SKM-1 treated with dmso at 0.1 percent for 144 hours (cell line): ENCODE measurements around the gene TEDC2.
"Not testable (repeated sequence)": the region's sequence is repeated elsewhere in the genome, so short reads cannot be mapped to it uniquely, and the experiment has no call there.

ENCODE experiments used
- DNase-seq: peaks from one replicate; lab custom pipeline; 2025; ENCODE audit not compliant: unreplicated experiment; lab: John Stamatoyannopoulos, UW

TEDC2 gene

DNA sequence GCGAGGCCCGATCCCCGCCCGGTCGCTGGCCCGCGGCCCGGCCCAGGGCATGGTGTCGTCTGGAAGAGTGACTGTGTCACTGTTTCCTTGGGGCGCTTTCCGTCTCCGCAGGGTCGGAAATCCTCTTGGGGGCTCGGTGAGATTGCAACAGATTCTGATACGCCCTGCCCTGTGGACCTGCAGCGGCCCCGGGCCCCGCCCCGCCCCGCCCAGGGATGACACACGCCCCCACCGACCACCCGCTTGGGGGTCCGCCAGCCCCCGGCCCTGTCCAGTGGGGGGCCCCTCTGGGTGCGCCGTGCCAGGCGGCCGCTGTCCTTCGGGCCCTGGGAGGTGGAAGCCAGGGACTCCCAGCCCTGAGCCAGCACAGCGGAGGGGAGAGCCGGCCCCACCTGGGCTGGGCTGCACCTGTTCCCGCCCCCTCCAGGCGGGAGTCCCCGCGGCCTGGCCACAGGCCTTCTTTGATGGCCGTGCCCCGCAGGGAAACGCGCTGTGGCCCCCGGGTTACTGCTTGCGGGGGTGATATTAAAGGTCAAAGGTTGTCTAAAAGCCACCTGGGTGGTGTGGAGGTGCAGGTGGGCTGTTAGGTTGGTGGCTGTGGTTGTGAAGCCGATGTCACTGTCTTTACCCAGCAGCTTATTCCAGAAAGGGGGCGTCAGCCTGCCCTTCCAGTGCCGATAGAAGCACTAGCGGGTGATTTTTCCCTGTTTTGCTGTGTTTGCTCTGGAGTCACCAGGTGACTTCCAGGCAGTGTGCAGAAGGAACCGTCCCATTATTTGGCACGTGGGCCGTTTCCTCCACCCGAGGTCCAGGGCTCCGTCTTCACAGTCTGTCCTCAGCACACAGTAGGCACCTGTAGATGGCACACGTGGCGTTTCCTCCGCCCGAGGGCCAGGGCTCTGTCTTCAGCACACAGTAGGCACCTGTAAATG, 15.8 kb downstream of the TEDC2 start:
- no peak for DNase-seq

DNA sequence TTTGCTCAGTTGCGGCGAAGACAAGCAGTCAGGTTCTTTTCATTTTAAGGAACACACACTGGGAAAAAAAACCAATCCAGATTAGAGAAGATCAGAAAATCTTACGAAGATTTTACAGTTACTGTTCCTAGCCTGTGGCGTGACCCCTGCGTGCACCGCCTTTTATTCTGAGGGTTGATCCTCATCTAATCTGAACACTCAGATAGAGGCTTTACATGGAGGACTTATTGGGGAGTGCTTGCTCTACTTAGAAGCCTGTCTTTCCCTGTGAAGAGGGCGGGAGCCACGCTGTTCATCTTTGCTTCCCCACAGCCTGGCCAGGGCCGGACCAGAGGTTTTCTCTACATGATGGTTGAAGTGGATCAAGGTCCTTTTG, 16.4 kb downstream of the TEDC2 start:
- DNase-seq = no peak

DNA sequence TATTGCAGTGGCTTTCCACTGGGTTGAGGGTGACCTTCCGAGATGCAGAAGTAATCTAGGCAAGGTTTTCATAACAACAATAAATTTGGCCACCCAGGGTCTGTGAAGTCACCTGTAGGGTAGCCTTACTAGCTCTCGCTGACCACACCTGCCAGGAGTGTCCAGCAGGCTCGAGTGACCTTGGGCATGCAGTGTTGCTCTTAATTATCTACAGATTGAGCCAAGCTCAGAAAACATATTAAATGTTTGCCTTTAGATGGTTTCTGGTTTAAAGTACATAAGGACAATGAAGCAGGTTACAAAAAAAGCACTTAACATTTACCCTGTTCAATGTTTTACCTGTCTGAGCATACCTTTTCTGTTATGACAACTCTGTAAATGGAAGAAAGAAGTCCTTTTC, 16.8 kb downstream of the TEDC2 start:
- no peak for DNase-seq

DNA sequence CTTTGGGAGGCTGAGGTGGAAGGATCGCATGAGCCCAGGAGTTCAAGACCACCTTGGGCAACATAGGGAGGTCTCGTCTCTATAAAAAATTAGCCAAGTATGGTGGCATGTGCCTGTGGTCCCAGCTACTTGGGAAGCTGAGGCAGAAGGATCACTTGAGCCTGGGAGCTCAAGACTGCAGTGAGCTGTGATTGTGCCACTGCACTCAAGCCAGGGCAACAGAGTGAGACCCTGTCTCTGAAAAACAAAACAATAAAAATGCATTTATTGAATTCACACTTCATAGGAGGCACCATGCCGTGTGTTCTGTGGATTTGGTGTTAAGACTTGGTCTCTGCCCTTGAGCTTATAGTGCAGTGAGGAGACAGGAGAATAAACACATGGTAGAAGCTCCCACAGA, 17.4 kb downstream of the TEDC2 start:
- no peak for DNase-seq

DNA sequence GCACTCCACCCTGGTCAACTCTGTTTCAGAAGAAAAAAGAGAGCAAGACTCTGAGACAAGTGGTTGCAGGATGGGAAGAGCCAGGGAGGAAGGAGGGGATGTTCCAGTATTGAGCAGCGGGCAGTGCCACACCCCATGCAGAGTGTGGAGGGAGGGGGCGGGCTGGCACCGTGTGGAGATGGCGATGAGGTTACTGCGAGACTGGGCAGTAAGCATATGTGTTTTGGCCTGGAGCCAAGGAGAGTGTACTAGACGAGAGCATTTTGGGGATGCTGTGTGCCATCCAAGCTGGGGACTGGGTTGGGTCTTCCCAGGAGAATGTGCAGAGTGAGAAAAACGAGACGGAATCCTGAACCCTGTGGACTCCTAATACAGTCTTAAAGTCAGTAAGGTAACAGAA, 18.4 kb downstream of the TEDC2 start:
- DNase-seq = no peak

GRCh38 chr16:2479996-2480395, 20.1 kb downstream of the TEDC2 start:
- not testable (repeated sequence) for DNase-seq

GRCh38 chr16:2480948-2481347, 21.0 kb downstream of the TEDC2 start:
- no peak for DNase-seq

GRCh38 chr16:2481676-2482075, 21.8 kb downstream of the TEDC2 start:
- no peak for DNase-seq

DNA sequence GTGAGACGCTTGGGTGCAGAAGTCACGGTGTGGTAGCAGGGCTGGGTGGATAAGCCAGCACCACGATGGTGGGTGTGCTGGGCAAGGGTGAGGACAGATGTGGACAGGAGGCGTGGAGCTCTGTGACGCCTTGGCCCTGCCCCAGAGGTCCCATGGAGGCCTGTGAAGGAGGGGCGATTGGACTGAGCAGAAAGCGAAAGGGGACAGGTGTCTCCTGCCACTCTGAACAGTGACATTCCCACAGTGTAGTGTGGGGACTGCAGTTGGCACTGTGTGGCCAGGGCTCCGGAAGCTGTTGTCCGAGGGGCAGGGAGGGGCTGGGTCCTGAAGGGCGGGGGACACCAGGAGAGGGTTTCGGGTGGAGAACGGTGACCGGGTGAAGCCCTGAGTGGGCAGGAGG, 22.3 kb downstream of the TEDC2 start:
- no peak for DNase-seq

GRCh38 chr16:2482708-2483534, 23.0 kb downstream of the TEDC2 start:
- no peak for DNase-seq

DNA sequence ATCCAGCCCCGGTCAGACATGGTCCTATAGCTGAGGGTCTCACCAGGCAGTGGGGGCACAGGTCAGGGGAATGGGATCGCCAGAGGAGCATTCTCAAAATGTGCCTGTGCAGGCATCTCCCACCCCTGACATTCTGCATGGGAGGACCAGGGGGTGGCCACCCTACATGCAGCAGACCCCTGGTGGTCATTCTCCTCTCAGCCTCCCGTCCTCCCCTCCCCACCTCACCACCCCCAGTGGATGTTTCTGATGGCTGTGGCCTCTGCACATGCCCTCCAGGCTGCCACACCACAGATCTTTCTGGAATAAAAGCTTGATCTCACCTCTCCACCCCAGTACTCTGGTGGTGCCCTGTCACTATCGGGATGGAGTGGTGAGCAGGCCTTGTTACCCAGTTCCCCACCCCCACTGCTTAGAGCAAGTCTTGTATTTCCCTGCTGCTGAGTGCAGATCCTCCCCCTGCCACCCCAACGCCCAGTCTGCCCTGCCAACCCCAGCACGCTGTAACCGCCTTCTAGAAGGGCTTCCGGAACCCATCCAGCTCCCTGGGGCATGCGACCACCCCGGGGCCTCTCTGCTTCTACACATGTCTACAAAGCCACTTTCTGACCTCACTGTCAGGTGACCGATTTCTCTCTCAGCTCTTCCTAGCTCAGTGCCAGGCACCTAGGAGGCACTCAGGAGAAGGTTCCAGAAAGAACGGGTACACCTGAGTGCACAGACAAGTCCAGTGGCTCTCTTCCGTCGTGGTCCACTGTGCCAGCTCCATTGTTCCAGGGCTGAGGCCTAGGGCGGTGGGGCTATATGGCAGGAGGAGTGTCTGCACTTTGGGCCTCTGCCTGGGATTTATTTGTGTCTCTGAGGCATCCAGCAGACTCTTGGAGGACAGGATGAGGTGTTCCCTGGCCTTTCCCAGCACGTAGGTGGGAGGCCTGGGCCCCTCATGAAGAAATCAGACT, 24.3 kb downstream of the TEDC2 start:
- DNase-seq = no peak

GRCh38 chr16:2484898-2485508, 25.1 kb downstream of the TEDC2 start:
- no peak for DNase-seq

- no peak for DNase-seq
Measured at GRCh38 chr16:2485811-2486507, 26.1 kb downstream of the TEDC2 start.

DNA sequence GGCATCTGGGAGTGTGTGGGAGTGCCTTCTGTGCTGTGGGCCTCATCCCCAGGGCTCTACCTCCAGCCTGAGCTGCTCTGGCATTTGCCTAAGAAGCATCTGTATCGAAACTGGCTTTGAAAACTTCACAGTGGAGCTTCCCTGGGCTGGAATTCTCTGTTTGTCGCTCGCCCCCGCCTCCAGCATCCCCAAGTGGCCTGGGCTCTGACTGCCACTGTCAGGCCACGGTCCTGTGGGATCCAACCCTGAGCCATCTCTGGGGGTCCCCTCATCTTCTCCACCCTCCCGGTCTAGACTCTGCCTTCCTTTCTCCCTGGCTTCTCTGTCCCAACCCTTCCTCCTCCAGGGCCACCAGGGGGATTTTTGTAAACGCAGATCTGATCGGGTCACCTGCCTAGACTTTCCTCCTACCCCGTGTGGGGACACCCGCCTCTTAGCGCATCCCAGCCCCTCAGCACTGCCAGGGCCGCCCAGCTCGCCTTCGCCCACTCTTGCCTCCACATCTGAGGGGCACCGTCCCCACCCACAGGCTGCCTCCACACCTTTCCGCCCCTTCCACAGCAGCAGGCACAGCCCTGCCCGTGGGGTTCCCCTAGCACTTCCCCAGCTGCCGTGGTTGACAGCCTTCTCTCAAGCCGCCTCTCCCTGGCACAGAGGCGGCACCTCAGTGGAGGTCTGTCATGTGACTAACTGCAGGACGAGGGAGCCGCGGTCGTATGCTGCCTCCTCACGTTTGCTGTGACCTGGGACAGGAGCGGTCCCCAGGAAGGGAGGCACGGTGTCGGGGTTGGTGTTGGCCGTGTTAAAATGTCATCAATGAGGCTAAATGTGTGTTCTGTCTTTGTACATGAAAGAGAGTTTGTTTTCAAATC, 27.0 kb downstream of the TEDC2 start:
- no peak for DNase-seq

DNA sequence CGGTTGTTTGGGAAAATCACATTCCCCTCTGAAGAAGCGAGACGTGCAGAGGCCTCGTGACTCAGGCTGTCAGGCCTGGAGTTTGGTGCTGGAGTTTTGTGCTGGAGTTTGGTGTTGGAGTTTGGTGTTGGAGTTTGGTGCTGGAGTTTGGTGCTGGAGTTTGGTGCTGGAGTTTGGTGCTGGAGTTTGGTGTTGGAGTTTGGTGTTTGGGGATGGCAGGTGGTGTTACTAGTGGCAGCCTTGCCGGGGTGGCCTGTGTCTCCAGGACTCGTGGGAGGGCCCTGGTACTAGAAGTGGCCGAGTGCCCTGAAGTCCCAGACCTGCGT, 27.6 kb downstream of the TEDC2 start:
- DNase-seq = no peak

DNA sequence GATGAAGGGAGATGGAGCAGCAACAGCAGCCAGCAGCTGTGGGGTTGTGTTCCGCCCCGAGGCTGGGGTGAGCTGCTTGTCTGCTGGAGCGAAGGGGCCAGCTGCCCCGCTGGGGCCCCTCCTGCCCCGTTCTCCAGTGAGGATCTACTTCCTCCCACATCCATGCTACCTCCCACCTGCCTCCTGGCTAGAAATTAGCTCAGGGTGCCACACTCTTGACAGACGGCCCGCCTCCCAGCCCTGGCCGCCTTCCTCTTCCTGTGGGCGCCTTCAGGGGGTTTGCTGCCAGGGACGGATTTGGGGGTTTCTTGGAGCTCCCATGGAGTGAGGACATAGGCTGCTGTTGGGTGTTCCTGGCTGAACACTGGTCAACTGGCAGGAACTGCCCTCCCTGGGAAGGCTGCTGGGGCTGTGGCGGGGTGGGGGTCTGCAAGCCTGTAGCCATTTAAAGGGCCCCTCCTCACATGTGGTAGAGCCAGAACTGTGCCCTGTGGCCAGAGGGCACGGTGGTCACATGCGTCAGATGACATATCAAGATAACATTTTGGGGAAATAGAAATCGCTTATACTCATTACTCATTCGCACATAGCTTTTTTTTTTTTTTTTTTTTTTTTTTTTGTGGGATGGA, 28.1 kb downstream of the TEDC2 start:
- no peak for DNase-seq

- DNase-seq = no peak
Measured at GRCh38 chr16:2489581-2489980, 29.7 kb downstream of the TEDC2 start.

GRCh38 chr16:2490190-2491105, 30.5 kb downstream of the TEDC2 start:
- no peak for DNase-seq
